Parathyroid adenoma (tissue), 2 donors: ENCODE results near the gene EPHB1.

Source experiments
- H2AFZ ChIP-seq: fragments of 300-600 bp; sonication (generic); one replicate; pipeline ENCODE4 v1.7.0; 2017; ENCODE audit warnings: antibody characterized with exemption, mild to moderate bottlenecking
- H3K27ac ChIP-seq: fragments of 300-600 bp; sonication (generic); one replicate; pipeline ENCODE4 v1.7.0; 2017
- H3K27me3 ChIP-seq: fragments of 300-600 bp; sonication (generic); one replicate; pipeline ENCODE4 v1.7.0; 2017; ENCODE audit warnings: low read length; ENCODE audit not compliant: control insufficient read depth, insufficient read depth
- H3K36me3 ChIP-seq: fragments of 300-600 bp; sonication (generic); one replicate; pipeline ENCODE4 v1.7.0; 2017; ENCODE audit warnings: low read length; ENCODE audit not compliant: control insufficient read depth, insufficient read depth
- H3K4me1 ChIP-seq: fragments of 300-600 bp; sonication (generic); one replicate; pipeline ENCODE4 v1.7.0; 2017; ENCODE audit warnings: control low read depth
- H3K4me2 ChIP-seq: fragments of 300-600 bp; sonication (generic); one replicate; pipeline ENCODE4 v1.7.0; 2017; ENCODE audit warnings: low read length
- H3K4me3 ChIP-seq: fragments of 300-600 bp; sonication (generic); one replicate; pipeline ENCODE4 v1.7.0; 2017; ENCODE audit warnings: low read depth, low read length
- H3K79me2 ChIP-seq: fragments of 300-600 bp; sonication (generic); one replicate; pipeline ENCODE4 v1.7.0; 2017; ENCODE audit warnings: control low read depth
- H3K9ac ChIP-seq: fragments of 300-600 bp; sonication (generic); one replicate; pipeline ENCODE4 v1.7.0; 2017; ENCODE audit warnings: mild to moderate bottlenecking
- H3K9me3 ChIP-seq: fragments of 300-600 bp; sonication (generic); one replicate; pipeline ENCODE4 v1.7.0; 2017; ENCODE audit warnings: low read length; ENCODE audit not compliant: control insufficient read depth
- TF ChIP-seq, protein P1 (sequence below): fragments of 300-600 bp; sonication (generic); IDR thresholded peaks from one replicate; pipeline ENCODE4 v1.7.0; 2017; ENCODE audit warnings: antibody characterized with exemption, mild to moderate bottlenecking
- donor health status: primary hyperparathyroidism.

The EPHB1 gene

DNA sequence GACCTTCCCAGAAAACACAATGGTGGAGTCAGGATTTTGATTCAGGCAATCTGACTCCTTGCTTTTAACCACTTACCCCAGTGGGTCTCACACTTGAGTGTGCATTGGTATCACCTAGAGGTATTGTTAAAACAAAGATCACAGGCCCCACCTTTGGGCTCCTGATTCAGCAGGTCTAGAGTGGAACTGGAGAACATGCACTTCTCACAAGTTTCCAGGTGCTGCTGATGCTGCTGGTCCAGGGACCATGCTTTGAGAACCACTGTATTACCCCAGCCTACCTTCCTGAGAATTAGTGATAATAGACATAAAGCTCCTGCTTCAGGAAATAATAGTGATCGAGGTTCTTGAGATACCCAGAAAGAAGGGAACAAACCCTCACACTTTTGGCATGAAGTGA lies 466.9 kb downstream of the EPHB1 start:
- no peaks in the 10 kb centered on the region for H3K4me1 ChIP-seq
- no peak overlapping the region for H2AFZ ChIP-seq
- no peaks in the 10 kb centered on the region for H3K9me3 ChIP-seq
- no peak overlapping the region for H3K27ac ChIP-seq
- H3K4me2 ChIP-seq: no peak overlapping the region
- H3K4me3 ChIP-seq: no peak overlapping the region
- H3K36me3 ChIP-seq: no peaks in the 10 kb centered on the region
- no peaks in the 10 kb centered on the region for H3K79me2 ChIP-seq
- H3K9ac ChIP-seq: no peak overlapping the region
- H3K27me3 ChIP-seq: no peaks in the 10 kb centered on the region
- TF ChIP-seq, protein P1, sequence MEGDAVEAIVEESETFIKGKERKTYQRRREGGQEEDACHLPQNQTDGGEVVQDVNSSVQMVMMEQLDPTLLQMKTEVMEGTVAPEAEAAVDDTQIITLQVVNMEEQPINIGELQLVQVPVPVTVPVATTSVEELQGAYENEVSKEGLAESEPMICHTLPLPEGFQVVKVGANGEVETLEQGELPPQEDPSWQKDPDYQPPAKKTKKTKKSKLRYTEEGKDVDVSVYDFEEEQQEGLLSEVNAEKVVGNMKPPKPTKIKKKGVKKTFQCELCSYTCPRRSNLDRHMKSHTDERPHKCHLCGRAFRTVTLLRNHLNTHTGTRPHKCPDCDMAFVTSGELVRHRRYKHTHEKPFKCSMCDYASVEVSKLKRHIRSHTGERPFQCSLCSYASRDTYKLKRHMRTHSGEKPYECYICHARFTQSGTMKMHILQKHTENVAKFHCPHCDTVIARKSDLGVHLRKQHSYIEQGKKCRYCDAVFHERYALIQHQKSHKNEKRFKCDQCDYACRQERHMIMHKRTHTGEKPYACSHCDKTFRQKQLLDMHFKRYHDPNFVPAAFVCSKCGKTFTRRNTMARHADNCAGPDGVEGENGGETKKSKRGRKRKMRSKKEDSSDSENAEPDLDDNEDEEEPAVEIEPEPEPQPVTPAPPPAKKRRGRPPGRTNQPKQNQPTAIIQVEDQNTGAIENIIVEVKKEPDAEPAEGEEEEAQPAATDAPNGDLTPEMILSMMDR: no peak

GRCh38 chr3:135262441-135262840 lies 467.4 kb downstream of the EPHB1 start:
- Histone ChIP-seq H2AFZ (no peak overlapping the region), H3K27ac (no peak overlapping the region), H3K9ac (no peak overlapping the region), H3K36me3 (no peaks in the 10 kb centered on the region), H3K4me2 (no peak overlapping the region), H3K4me1 (no peaks in the 10 kb centered on the region), H3K4me3 (no peak overlapping the region), H3K27me3 (no peaks in the 10 kb centered on the region), H3K79me2 (no peaks in the 10 kb centered on the region), H3K9me3 (no peaks in the 10 kb centered on the region)
- TF ChIP-seq, protein P1: no peak

DNA sequence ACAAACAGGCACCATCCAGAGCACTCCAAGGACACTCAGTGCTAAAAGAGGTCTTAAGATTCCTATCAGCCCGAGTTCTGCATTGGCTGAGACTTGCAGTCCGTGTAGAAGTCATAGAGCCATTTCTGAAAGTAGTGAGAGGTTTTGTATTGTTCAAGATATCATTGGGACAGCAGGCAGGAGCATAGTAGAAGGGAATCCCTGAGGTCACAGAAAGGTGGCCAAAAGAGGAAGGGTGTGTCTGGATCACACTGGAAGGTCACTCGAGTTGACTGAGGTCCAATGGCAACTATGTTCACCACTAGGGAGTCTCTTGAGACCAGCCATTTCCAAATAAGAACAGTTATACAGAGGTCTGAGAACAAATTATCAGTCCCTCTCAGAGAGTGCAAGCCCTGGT lies 468.3 kb downstream of the EPHB1 start:
- H3K79me2 ChIP-seq: no peaks in the 10 kb centered on the region

GRCh38 chr3:135267487-135267886 lies 472.4 kb downstream of the EPHB1 start:
- Histone ChIP-seq H3K9ac (no peak overlapping the region), H3K4me3 (no peak overlapping the region), H3K9me3 (no peaks in the 10 kb centered on the region), H3K4me2 (no peak overlapping the region), H3K27me3 (no peaks in the 10 kb centered on the region), H3K4me1 (no peaks in the 10 kb centered on the region), H3K79me2 (no peaks in the 10 kb centered on the region), H2AFZ (no peak overlapping the region), H3K36me3 (no peaks in the 10 kb centered on the region), H3K27ac (no peak overlapping the region)
- TF ChIP-seq, protein P1: no peak

More for the DNA sequence above, 468.3 kb downstream of the EPHB1 start:
- Histone ChIP-seq H3K9ac (no peak overlapping the region), H3K4me3 (no peak overlapping the region), H3K36me3 (no peaks in the 10 kb centered on the region), H3K27ac (no peak overlapping the region), H3K4me2 (no peak overlapping the region), H3K27me3 (no peaks in the 10 kb centered on the region), H3K9me3 (no peaks in the 10 kb centered on the region), H2AFZ (no peak overlapping the region), H3K4me1 (no peaks in the 10 kb centered on the region)
- TF ChIP-seq, protein P1: no peak

GRCh38 chr3:135268941-135269532 lies 474.0 kb downstream of the EPHB1 start:
- no peak overlapping the region for H3K9ac ChIP-seq
- H3K4me1 ChIP-seq: no peaks in the 10 kb centered on the region
- no peaks in the 10 kb centered on the region for H3K79me2 ChIP-seq
- no peaks in the 10 kb centered on the region for H3K27me3 ChIP-seq
- no peaks in the 10 kb centered on the region for H3K9me3 ChIP-seq
- no peak overlapping the region for H3K27ac ChIP-seq
- no peak overlapping the region for H3K4me3 ChIP-seq
- TF ChIP-seq, protein P1: no peak
- H3K4me2 ChIP-seq: no peak overlapping the region
- no peaks in the 10 kb centered on the region for H3K36me3 ChIP-seq
- H2AFZ ChIP-seq: no peak overlapping the region
